GM19328 (cell line): Measurements from ENCODE around the gene NOTCH1.
"Not testable (repeated sequence)": the region's sequence is repeated elsewhere in the genome, so short reads cannot be mapped to it uniquely, and the experiment has no call there.

Source experiments
- ATAC-seq: cut with Tn5 transposase; IDR thresholded peaks from one replicate; pipeline ENCODE4 v1.9.1; 2021; ENCODE audit warnings: mild to moderate bottlenecking, moderate library complexity; ENCODE audit not compliant: unreplicated experiment

NOTCH1 gene

GRCh38 chr9:136578915-136579649 lies 33.2 kb upstream of the NOTCH1 start:
- ATAC-seq, result no peak

GRCh38 chr9:136578626-136578914 lies 32.7 kb upstream of the NOTCH1 start:
- ATAC-seq, result no peak

- ATAC-seq, result no peak
Observed at GRCh38 chr9:136577941-136578625, 32.2 kb upstream of the NOTCH1 start.

- no peak for ATAC-seq
Observed at GRCh38 chr9:136576269-136576626, 30.4 kb upstream of the NOTCH1 start.

- no peak for ATAC-seq
Observed at GRCh38 chr9:136575626-136576268, 29.9 kb upstream of the NOTCH1 start.

- not testable (repeated sequence) for ATAC-seq
Observed at GRCh38 chr9:136574606-136575005, 28.8 kb upstream of the NOTCH1 start.

GRCh38 chr9:136572828-136573625 lies 27.2 kb upstream of the NOTCH1 start:
- no peak for ATAC-seq

GRCh38 chr9:136572003-136572827 lies 26.4 kb upstream of the NOTCH1 start:
- no peak for ATAC-seq

- ATAC-seq, result no peak
Observed at GRCh38 chr9:136571531-136571930, 25.7 kb upstream of the NOTCH1 start.

- no peak for ATAC-seq
Observed at GRCh38 chr9:136570916-136571315, 25.1 kb upstream of the NOTCH1 start.

GRCh38 chr9:136570191-136570845 lies 24.5 kb upstream of the NOTCH1 start:
- ATAC-seq, result no peak

- ATAC-seq, result no peak
Observed at GRCh38 chr9:136569526-136570148, 23.8 kb upstream of the NOTCH1 start.

- ATAC-seq, result no peak
Observed at GRCh38 chr9:136568288-136569081, 22.6 kb upstream of the NOTCH1 start.

GRCh38 chr9:136567651-136568287 lies 21.9 kb upstream of the NOTCH1 start:
- ATAC-seq, result no peak

GRCh38 chr9:136566901-136567300 lies 21.1 kb upstream of the NOTCH1 start:
- ATAC-seq, result no peak

- no peak for ATAC-seq
Observed at GRCh38 chr9:136566553-136566895, 20.7 kb upstream of the NOTCH1 start.

- no peak for ATAC-seq
Observed at GRCh38 chr9:136565715-136566552, 20.1 kb upstream of the NOTCH1 start.
